GM03348 (cell line): Measurements from ENCODE around the gene ARHGAP26.
A peak's percentile ranks its signal among the peaks of the same experiment; 100 is the strongest.

Source experiments
- DNase-seq: peaks from one replicate; pipeline ENCODE4 v3.0.0; 2012; ENCODE audit warnings: low spot score

The ARHGAP26 gene

GRCh38 chr5:143045062-143045461 is 274.9 kb downstream of the ARHGAP26 start:
- DNase-seq, result no peak

GRCh38 chr5:143046314-143046713 is 276.1 kb downstream of the ARHGAP26 start:
- DNase-seq, result no peak

- DNase-seq, result no peak
Measured at GRCh38 chr5:143047091-143047490, 276.9 kb downstream of the ARHGAP26 start.

- no peak for DNase-seq
Measured at GRCh38 chr5:143050183-143050582, 280.0 kb downstream of the ARHGAP26 start.

GRCh38 chr5:143051244-143052058 is 281.3 kb downstream of the ARHGAP26 start:
- peak; percentile 85 for DNase-seq

GRCh38 chr5:143052967-143053682 is 282.9 kb downstream of the ARHGAP26 start:
- no peak for DNase-seq

- no peak for DNase-seq
Measured at GRCh38 chr5:143053780-143054179, 283.6 kb downstream of the ARHGAP26 start.

GRCh38 chr5:143054480-143054941 is 284.3 kb downstream of the ARHGAP26 start:
- no peak for DNase-seq

GRCh38 chr5:143055596-143056338 is 285.6 kb downstream of the ARHGAP26 start:
- DNase-seq, result no peak

GRCh38 chr5:143056339-143056704 is 286.1 kb downstream of the ARHGAP26 start:
- no peak for DNase-seq

- DNase-seq, result no peak
Measured at GRCh38 chr5:143056792-143057579, 286.8 kb downstream of the ARHGAP26 start.

- no peak for DNase-seq
Measured at GRCh38 chr5:143057580-143057999, 287.4 kb downstream of the ARHGAP26 start.

- DNase-seq, result no peak
Measured at GRCh38 chr5:143059355-143059754, 289.2 kb downstream of the ARHGAP26 start.

- DNase-seq, result no peak
Measured at GRCh38 chr5:143059976-143060765, 290.0 kb downstream of the ARHGAP26 start.

- DNase-seq, result peak; percentile 66
Measured at GRCh38 chr5:143061161-143061945, 291.2 kb downstream of the ARHGAP26 start.

GRCh38 chr5:143062379-143062778 is 292.2 kb downstream of the ARHGAP26 start:
- no peak for DNase-seq

- DNase-seq, result no peak
Measured at GRCh38 chr5:143063175-143063970, 293.2 kb downstream of the ARHGAP26 start.

- DNase-seq, result no peak
Measured at GRCh38 chr5:143064218-143064641, 294.1 kb downstream of the ARHGAP26 start.

- no peak for DNase-seq
Measured at GRCh38 chr5:143064676-143065075, 294.5 kb downstream of the ARHGAP26 start.
